Smooth muscle cell (in vitro differentiated cells): ENCODE measurements around the gene NME7. TPM values are rescaled to one million over a fixed set of nuclear protein-coding genes. Genes with fewer than 3 reads are reported as not detected.

Experiments
- DNase-seq: peaks from one replicate; lab custom pipeline; 2025; ENCODE audit not compliant: unreplicated experiment; lab: John Stamatoyannopoulos, UW
- H2AFZ ChIP-seq: fragments of 200-600 bp; sonication (generic); 2 replicates; pipeline ENCODE4 v1.6.0; 2016; ENCODE audit warnings: antibody characterized with exemption, low read depth, mild to moderate bottlenecking
- H3F3A ChIP-seq: fragments of 200-600 bp; sonication (generic); 2 replicates; pipeline ENCODE4 v1.6.0; 2017; ENCODE audit warnings: antibody characterized with exemption, low read depth
- H3K27ac ChIP-seq: fragments of 200-600 bp; sonication (generic); 2 replicates; pipeline ENCODE4 v1.5.1; 2016; ENCODE audit warnings: low read depth, mild to moderate bottlenecking
- H3K27me3 ChIP-seq: fragments of 200-600 bp; sonication (generic); 2 replicates; pipeline ENCODE4 v1.6.1; 2016; ENCODE audit warnings: low read depth, mild to moderate bottlenecking
- H3K36me3 ChIP-seq: fragments of 200-600 bp; sonication (generic); 2 replicates; pipeline ENCODE4 v1.5.1; 2016; ENCODE audit warnings: low read depth
- H3K4me1 ChIP-seq: fragments of 200-600 bp; sonication (generic); 2 replicates; pipeline ENCODE4 v1.5.1; 2016; ENCODE audit warnings: low read depth
- H3K4me2 ChIP-seq: fragments of 200-600 bp; sonication (generic); 2 replicates; pipeline ENCODE4 v1.6.0; 2016; ENCODE audit warnings: mild to moderate bottlenecking
- H3K4me3 ChIP-seq: fragments of 200-600 bp; sonication (generic); 2 replicates; pipeline ENCODE4 v1.5.1; 2016; ENCODE audit warnings: mild to moderate bottlenecking
- H3K79me2 ChIP-seq: fragments of 200-600 bp; sonication (generic); 2 replicates; pipeline ENCODE4 v1.6.0; 2016; ENCODE audit warnings: low read depth, mild to moderate bottlenecking
- H3K9ac ChIP-seq: fragments of 200-600 bp; sonication (generic); 2 replicates; pipeline ENCODE4 v1.6.0; 2016; ENCODE audit warnings: low read depth
- H3K9me3 ChIP-seq: fragments of 200-600 bp; sonication (generic); replicated peaks from 2 replicates; pipeline ENCODE4 v1.5.1; 2016; ENCODE audit warnings: low read depth
- H4K20me1 ChIP-seq: fragments of 200-600 bp; sonication (generic); 2 replicates; pipeline ENCODE4 v1.6.0; 2016; ENCODE audit warnings: low read depth
- CTCF ChIP-seq: fragments of 200-600 bp; sonication (generic); IDR thresholded peaks from 2 replicates; pipeline ENCODE4 v1.5.1; 2017; ENCODE audit warnings: borderline replicate concordance, mild to moderate bottlenecking, antibody characterized with exemption; ENCODE audit not compliant: insufficient read depth, poor library complexity, severe bottlenecking
- WGBS: methylation state at CpG from one replicate; pipeline ENCODE4 v1.1.7; 2016; ENCODE audit warnings: low lambda C conversion rate; 5-methylcytosine and 5-hydroxymethylcytosine counted together
- polyA plus RNA-seq: library from polyadenylated mRNA; unstranded; fragments of >200 nt; fragmentation: Nextera tagmentation; extraction: Ambion mirVana; gene quantifications from 2 replicates; pipeline ENCODE4 v1.2.1, GENCODE V29; 2016
- total RNA-seq: library from RNA; depleted of rRNA; stranded (reverse); fragments of >200 nt; gene quantifications from 2 replicates; pipeline ENCODE4 v1.2.3, GENCODE V29; 2014

NME7 gene
- total and polyA plus RNA-seq, 2 experiments from 2014 or later: 26.5 to 77.8 TPM

- H3K4me1 ChIP-seq: no peaks in the 10 kb centered on the region
- 81% methylated on average over 5 of the region's 5 CpGs for WGBS
- no peak overlapping the region for H3K9ac ChIP-seq
- no peaks in the 10 kb centered on the region for H3F3A ChIP-seq
- no peak for DNase-seq
- no peaks in the 10 kb centered on the region for H3K36me3 ChIP-seq
- H3K4me3 ChIP-seq: no peak overlapping the region
- H3K9me3 ChIP-seq: no peaks in the 10 kb centered on the region
- H2AFZ ChIP-seq: no peak overlapping the region
- H3K4me2 ChIP-seq: no peak overlapping the region
- H3K27ac ChIP-seq: no peak overlapping the region
- no peaks in the 10 kb centered on the region for H3K79me2 ChIP-seq
- H3K27me3 ChIP-seq: no peaks in the 10 kb centered on the region
- H4K20me1 ChIP-seq: no peaks in the 10 kb centered on the region
- TF ChIP-seq CTCF: no peak
Measured at GRCh38 chr1:169163059-169163458, 204.5 kb downstream of the NME7 start.

GRCh38 chr1:169161496-169162194 is 206.0 kb downstream of the NME7 start:
- Histone ChIP-seq H3K4me1 (no peaks in the 10 kb centered on the region), H3K27me3 (no peaks in the 10 kb centered on the region), H4K20me1 (no peaks in the 10 kb centered on the region), H3K36me3 (no peaks in the 10 kb centered on the region), H3K9me3 (no peaks in the 10 kb centered on the region), H2AFZ (no peak overlapping the region), H3K4me3 (no peak overlapping the region), H3K4me2 (no peak overlapping the region), H3K27ac (no peak overlapping the region), H3K9ac (no peak overlapping the region), H3K79me2 (no peaks in the 10 kb centered on the region), H3F3A (no peaks in the 10 kb centered on the region)
- no peak for TF ChIP-seq CTCF
- DNase-seq: no peak
- 95% methylated on average over 4 of the region's 4 CpGs for WGBS

GRCh38 chr1:169160845-169161495 is 206.6 kb downstream of the NME7 start:
- no peak overlapping the region for H3K9ac ChIP-seq
- no peaks in the 10 kb centered on the region for H3K9me3 ChIP-seq
- H3K79me2 ChIP-seq: no peaks in the 10 kb centered on the region
- H3K4me1 ChIP-seq: no peaks in the 10 kb centered on the region
- WGBS: 92% methylated on average over 3 of the region's 3 CpGs
- no peaks in the 10 kb centered on the region for H3F3A ChIP-seq
- H3K27ac ChIP-seq: no peak overlapping the region
- no peak for TF ChIP-seq CTCF
- no peak overlapping the region for H3K4me3 ChIP-seq
- H4K20me1 ChIP-seq: no peaks in the 10 kb centered on the region
- H3K4me2 ChIP-seq: no peak overlapping the region
- no peaks in the 10 kb centered on the region for H3K27me3 ChIP-seq
- no peaks in the 10 kb centered on the region for H3K36me3 ChIP-seq
- no peak overlapping the region for H2AFZ ChIP-seq
- DNase-seq: no peak
